Fibroblast of mammary gland (primary cell): ENCODE results near the gene OTUD7B.

Experiments
- DNase-seq: peaks from one replicate; pipeline ENCODE4 v3.0.0-alpha.2; 2010; ENCODE audit warnings: low read depth
- H3K4me3 ChIP-seq: 2 replicates; pipeline ENCODE4 v1.5.1; 2011; ENCODE audit warnings: low read depth, mild to moderate bottlenecking, low read length, moderate library complexity; ENCODE audit not compliant: control insufficient read depth
- CTCF ChIP-seq: conservative IDR thresholded peaks from 2 replicates; pipeline ENCODE4 v1.5.1; 2011; ENCODE audit warnings: low read depth, low read length, inconsistent platforms; ENCODE audit not compliant: control insufficient read depth, insufficient read depth

Gene OTUD7B

GRCh38 chr1:149916193-149916897 lies 94.2 kb downstream of the OTUD7B start:
- TF ChIP-seq CTCF: no peak
- H3K4me3 ChIP-seq: peak overlapping the region; percentile 79
- no peak for DNase-seq

GRCh38 chr1:149915429-149916192 lies 94.9 kb downstream of the OTUD7B start:
- no peak for DNase-seq
- TF ChIP-seq CTCF: no peak
- H3K4me3 ChIP-seq: no peak overlapping the region

GRCh38 chr1:149914545-149914944 lies 96.0 kb downstream of the OTUD7B start:
- TF ChIP-seq CTCF: no peak
- no peak for DNase-seq
- no peak overlapping the region for H3K4me3 ChIP-seq

- no peak for DNase-seq
- no peak for TF ChIP-seq CTCF
- no peak overlapping the region for H3K4me3 ChIP-seq
Observed at GRCh38 chr1:149906570-149907075, 103.9 kb downstream of the OTUD7B start.

GRCh38 chr1:149903836-149904491 lies 106.6 kb downstream of the OTUD7B start:
- no peak overlapping the region for H3K4me3 ChIP-seq
- DNase-seq: no peak
- no peak for TF ChIP-seq CTCF

- peak; percentile 89 for DNase-seq
- TF ChIP-seq CTCF: no peak
- peak within 1 kb of the TSS; percentile 56 for H3K4me3 ChIP-seq
Observed at GRCh38 chr1:149899460-149900284, 110.9 kb downstream of the OTUD7B start, which contains the start of gene BOLA1. Gene BOLA1, plus strand, starts transcription at chr1:149899568. Its CDS starts 492 bp downstream, at chr1:149900060.
